GM12865 (cell line): ENCODE data around the gene ABL1.

Experiments used
- DNase-seq: peaks from one replicate; pipeline ENCODE4 v3.0.0; 2010; ENCODE audit warnings: low read depth
- H3K4me3 ChIP-seq: 2 replicates; pipeline ENCODE4 v1.5.1; 2011; ENCODE audit warnings: mild to moderate bottlenecking, low read depth, low read length, control low read depth
- TF ChIP-seq, protein P1 (sequence below): IDR thresholded peaks from 2 replicates; pipeline ENCODE4 v1.5.1; 2011; ENCODE audit warnings: low read length, control low read depth, low read depth, inconsistent platforms; ENCODE audit not compliant: insufficient read depth; ENCODE audit errors: missing control alignments

Gene ABL1

DNA sequence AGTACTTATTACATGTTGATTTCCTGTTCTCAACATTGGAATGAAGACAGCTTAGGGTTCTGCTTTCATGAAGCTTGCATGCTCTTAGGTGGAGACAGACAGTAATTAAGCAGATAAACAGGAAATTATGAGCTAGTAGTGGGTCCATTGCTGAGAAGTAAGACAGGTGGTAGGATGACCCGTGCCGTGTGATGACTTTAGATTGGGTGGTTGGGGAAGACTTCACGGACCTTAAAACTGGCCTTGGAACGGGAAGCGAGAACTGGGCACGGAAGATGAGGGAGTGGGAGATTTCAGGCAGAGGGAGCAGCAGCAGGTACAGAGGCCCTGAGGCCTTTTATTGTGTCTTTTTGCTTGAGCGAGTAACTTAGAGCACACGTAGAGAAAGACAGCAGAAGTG, 27.2 kb downstream of the ABL1 start:
- TF ChIP-seq, protein P1, sequence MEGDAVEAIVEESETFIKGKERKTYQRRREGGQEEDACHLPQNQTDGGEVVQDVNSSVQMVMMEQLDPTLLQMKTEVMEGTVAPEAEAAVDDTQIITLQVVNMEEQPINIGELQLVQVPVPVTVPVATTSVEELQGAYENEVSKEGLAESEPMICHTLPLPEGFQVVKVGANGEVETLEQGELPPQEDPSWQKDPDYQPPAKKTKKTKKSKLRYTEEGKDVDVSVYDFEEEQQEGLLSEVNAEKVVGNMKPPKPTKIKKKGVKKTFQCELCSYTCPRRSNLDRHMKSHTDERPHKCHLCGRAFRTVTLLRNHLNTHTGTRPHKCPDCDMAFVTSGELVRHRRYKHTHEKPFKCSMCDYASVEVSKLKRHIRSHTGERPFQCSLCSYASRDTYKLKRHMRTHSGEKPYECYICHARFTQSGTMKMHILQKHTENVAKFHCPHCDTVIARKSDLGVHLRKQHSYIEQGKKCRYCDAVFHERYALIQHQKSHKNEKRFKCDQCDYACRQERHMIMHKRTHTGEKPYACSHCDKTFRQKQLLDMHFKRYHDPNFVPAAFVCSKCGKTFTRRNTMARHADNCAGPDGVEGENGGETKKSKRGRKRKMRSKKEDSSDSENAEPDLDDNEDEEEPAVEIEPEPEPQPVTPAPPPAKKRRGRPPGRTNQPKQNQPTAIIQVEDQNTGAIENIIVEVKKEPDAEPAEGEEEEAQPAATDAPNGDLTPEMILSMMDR, result no peak
- DNase-seq, result no peak
- no peak overlapping the region for H3K4me3 ChIP-seq

DNA sequence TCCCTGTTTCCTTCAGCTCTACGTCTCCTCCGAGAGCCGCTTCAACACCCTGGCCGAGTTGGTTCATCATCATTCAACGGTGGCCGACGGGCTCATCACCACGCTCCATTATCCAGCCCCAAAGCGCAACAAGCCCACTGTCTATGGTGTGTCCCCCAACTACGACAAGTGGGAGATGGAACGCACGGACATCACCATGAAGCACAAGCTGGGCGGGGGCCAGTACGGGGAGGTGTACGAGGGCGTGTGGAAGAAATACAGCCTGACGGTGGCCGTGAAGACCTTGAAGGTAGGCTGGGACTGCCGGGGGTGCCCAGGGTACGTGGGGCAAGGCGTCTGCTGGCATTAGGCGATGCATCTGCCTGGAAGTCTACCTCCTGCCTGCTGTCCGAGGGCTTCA, 27.7 kb downstream of the ABL1 start:
- H3K4me3 ChIP-seq, result no peak overlapping the region
- TF ChIP-seq, protein P1, result no peak
- DNase-seq, result no peak

DNA sequence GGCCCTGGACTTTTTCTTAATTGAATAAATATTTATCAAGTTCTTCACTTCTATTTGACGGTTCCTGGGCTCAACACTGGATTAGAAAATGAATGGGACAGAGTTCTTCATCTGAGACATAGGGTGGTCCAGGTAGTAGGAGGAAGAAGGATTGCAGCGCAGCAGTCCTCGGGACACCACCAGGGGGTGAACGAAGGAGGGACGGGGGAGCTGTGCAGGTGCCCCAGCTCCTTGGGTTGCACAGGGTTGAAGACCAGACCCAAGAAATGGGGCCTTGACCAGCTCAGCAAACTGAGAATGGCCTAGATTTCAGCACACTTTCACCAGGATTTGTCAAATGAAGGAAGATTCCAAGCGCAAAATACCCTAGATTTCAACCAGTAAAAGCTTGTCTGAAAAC, 29.5 kb downstream of the ABL1 start:
- H3K4me3 ChIP-seq, result no peak overlapping the region
- TF ChIP-seq, protein P1, result no peak
- no peak for DNase-seq

DNA sequence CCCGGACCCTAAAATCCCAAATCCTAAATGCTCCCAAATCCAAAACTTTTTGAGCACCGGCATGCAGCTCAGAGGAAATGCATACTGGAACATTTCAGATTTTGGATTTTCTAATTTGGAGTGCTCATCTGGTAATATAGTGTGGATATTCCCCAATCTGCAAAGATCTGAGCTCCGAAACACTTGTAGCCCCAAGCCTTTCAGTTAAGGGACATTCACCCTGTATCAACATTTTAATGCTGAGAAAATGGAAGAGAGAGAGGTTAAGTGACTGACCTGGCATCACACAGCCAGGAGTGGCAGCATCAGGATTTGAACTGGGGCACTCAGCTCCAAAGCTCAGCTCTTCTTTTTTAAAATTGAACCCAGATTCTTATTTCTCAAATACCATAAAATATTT, 30.9 kb downstream of the ABL1 start:
- H3K4me3 ChIP-seq, result no peak overlapping the region
- TF ChIP-seq, protein P1, result no peak
- no peak for DNase-seq

DNA sequence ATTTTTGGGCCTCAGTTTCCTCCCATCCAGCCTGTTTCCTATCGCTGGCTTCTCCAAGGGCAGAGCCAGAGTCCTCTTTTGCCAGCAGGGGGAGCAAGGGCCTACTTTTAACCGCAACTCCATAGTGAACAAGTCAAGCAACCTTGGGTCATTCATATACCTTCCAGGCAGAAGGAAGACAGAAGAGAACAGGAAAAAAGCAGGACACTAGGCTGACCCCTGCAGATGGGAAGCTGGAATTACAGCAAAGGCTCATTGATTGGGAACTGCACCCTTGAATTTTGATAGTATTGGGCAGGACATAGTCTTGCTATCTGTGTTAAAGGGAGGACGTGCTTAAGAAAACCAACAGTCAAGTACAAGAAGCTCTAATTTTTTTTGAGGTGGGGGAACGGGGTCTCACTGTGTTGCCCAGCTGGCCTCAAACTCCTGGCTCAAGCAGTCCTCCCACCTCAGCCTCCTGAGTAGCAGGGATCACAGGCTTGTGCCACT, 31.5 kb downstream of the ABL1 start:
- DNase-seq, result peak; percentile 70
- TF ChIP-seq, protein P1, result peak; percentile 71
- H3K4me3 ChIP-seq, result no peak overlapping the region

DNA sequence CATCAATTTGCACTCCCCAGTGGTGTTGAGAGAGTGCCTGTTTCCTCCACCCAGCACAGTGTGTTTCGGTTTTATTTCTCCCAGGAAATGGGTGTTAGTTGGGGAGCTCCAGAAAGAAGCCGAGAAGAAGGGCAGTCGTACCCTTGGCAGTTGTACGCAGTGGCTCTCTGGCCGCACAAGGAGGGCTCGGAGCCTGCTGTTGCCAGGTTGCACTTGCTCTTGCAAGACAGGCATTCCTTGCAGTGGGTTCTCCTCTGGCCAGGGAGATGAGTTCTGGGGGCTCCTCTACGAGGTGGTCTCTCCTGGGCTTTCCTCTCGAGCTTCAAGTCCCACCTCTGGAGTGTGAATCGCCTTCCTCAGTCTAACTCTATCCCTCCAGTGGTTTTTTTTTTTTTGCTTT, 32.5 kb downstream of the ABL1 start:
- no peak overlapping the region for H3K4me3 ChIP-seq
- no peak for DNase-seq
- TF ChIP-seq, protein P1, result no peak

DNA sequence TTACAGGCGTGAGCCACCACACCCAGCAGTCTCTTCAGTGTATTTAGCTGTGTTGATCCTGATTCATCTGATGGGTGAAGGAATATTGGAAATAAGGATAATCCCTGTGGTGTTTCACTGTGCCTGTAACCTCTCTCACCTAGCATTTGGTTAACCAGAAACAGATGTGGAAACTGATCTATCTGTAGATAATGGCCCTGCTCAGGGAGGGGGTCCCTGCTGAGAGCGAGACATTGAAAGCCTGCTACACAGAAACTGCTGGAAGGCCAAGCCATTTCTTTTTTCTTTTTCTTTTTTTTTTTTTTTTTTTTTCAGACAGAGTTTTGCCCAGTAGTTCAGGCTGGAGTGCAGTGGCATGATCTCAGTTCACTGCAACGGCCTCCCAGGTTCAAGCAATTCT, 33.2 kb downstream of the ABL1 start:
- H3K4me3 ChIP-seq, result no peak overlapping the region
- no peak for DNase-seq
- TF ChIP-seq, protein P1, result no peak
